MCF 10A (cell line): Measurements from ENCODE around the gene CAMK2A. TPM values are rescaled to one million over a fixed set of nuclear protein-coding genes. Genes with fewer than 3 reads are reported as not detected.

Experiments
- BruUV-seq: library from RNA; stranded (reverse); fragments of 400-500 nt; replicated peaks from 2 replicates; lab custom pipeline; 2021; lab: Mats Ljungman, UMichigan
- CTCF ChIA-PET: fragments of 300-600 bp; sonication (Branson Sonifier 250); formaldehyde crosslinking; extraction: SDS; loops from one replicate; lab custom pipeline; 2021; ENCODE audit warnings: antibody characterized with exemption, inconsistent platforms; lab: Yijun Ruan, JAX
- POLR2A ChIA-PET: fragments of 300-600, 350-650 bp; sonication (Branson Sonifier 250); formaldehyde crosslinking; extraction: SDS; loops from one replicate; lab custom pipeline; 2020; ENCODE audit warnings: antibody characterized with exemption, inconsistent platforms; lab: Yijun Ruan, JAX
- DNase-seq: peaks from one replicate; pipeline ENCODE4 v3.0.0-alpha.2; 2018; ENCODE audit not compliant: unreplicated experiment
- H3K27ac Mint-ChIP-seq: one replicate; pipeline ENCODE4 v1.8.0; 2022; ENCODE audit warnings: mild to moderate bottlenecking, low read depth, mixed read lengths; ENCODE audit not compliant: unreplicated experiment
- H3K27me3 Mint-ChIP-seq: one replicate; pipeline ENCODE4 v1.8.0; 2022; ENCODE audit warnings: mixed read lengths; ENCODE audit not compliant: insufficient read depth, unreplicated experiment
- H3K36me3 Mint-ChIP-seq: one replicate; pipeline ENCODE4 v1.8.0; 2022; ENCODE audit warnings: mild to moderate bottlenecking, moderate library complexity, mixed read lengths; ENCODE audit not compliant: insufficient read depth, unreplicated experiment
- H3K4me1 Mint-ChIP-seq: one replicate; pipeline ENCODE4 v1.8.0; 2022; ENCODE audit warnings: mixed read lengths; ENCODE audit not compliant: insufficient read depth, unreplicated experiment
- H3K4me3 Mint-ChIP-seq: one replicate; pipeline ENCODE4 v1.8.0; 2022; ENCODE audit warnings: mild to moderate bottlenecking, moderate library complexity, mixed read lengths; ENCODE audit not compliant: unreplicated experiment
- H3K9me3 Mint-ChIP-seq: one replicate; pipeline ENCODE4 v1.8.0; 2022; ENCODE audit warnings: mixed read lengths; ENCODE audit not compliant: unreplicated experiment
- CTCF ChIP-seq: fragments of 200-600 bp; IDR thresholded peaks from one replicate; pipeline ENCODE4 v1.8.0; 2022; ENCODE audit warnings: antibody characterized with exemption, mild to moderate bottlenecking; ENCODE audit not compliant: unreplicated experiment
- intact Hi-C: fragments of 100-400 bp; cut with micrococcal nuclease; formaldehyde crosslinking; loops from 2 replicates; pipeline ENCODE4 v1.14.1; 2022
- total RNA-seq: library from RNA; stranded (reverse); gene quantifications from 2 replicates; pipeline ENCODE4 v1.2.3, GENCODE V29; 2022

CAMK2A gene
- total RNA-seq, 1 experiment from 2014 or later: not detected

- no peak for DNase-seq
- intact Hi-C loops: no loop called here
- no peak overlapping the region for H3K27ac Mint-ChIP-seq
- TF ChIP-seq CTCF: no peak
- H3K27me3 Mint-ChIP-seq: no peaks in the 10 kb centered on the region
- no peaks in the 10 kb centered on the region for H3K9me3 Mint-ChIP-seq
- no peaks in the 10 kb centered on the region for H3K4me1 Mint-ChIP-seq
- ChIA-PET CTCF (interaction anchor here (0.7 kb wide), 2 partner anchors 10 to 265 kb away, joined by 3 to 4 read pairs; no protein-coding TSS in a partner anchor), POLR2A (interaction anchor here (0.7 to 0.9 kb wide), 2 partner anchors 9 to 68 kb away, joined by 3 to 4 read pairs; no protein-coding TSS in a partner anchor)
- no TSS peak for BruUV-seq
- H3K4me3 Mint-ChIP-seq: no peak overlapping the region
- H3K36me3 Mint-ChIP-seq: no peaks in the 10 kb centered on the region
Observed at GRCh38 chr5:150253416-150254208, 36.0 kb downstream of the CAMK2A start.

- TF ChIP-seq CTCF: no peak
- POLR2A ChIA-PET: interaction anchor here (0.6 to 0.9 kb wide), 2 partner anchors 10 to 208 kb away, joined by 3 read pairs; no protein-coding TSS in a partner anchor
- BruUV-seq: no TSS peak
- Mint-ChIP-seq H3K27ac (no peak overlapping the region), H3K4me1 (no peaks in the 10 kb centered on the region), H3K9me3 (no peaks in the 10 kb centered on the region), H3K4me3 (no peak overlapping the region), H3K27me3 (no peaks in the 10 kb centered on the region), H3K36me3 (no peaks in the 10 kb centered on the region)
- intact Hi-C loops: no loop called here
- CTCF ChIA-PET: no interaction called here
- DNase-seq: no peak
Observed at GRCh38 chr5:150252489-150252888, 37.1 kb downstream of the CAMK2A start.

GRCh38 chr5:150251504-150251903 lies 38.1 kb downstream of the CAMK2A start:
- peaks cover 7% of the 10 kb centered on the region for H3K4me1 Mint-ChIP-seq
- no peaks in the 10 kb centered on the region for H3K36me3 Mint-ChIP-seq
- POLR2A ChIA-PET: no interaction called here
- TF ChIP-seq CTCF: no peak
- no peaks in the 10 kb centered on the region for H3K9me3 Mint-ChIP-seq
- H3K4me3 Mint-ChIP-seq: no peak overlapping the region
- H3K27ac Mint-ChIP-seq: no peak overlapping the region
- DNase-seq: no peak
- no peaks in the 10 kb centered on the region for H3K27me3 Mint-ChIP-seq
- no TSS peak for BruUV-seq
- CTCF ChIA-PET: interaction anchor here (0.6 to 1.4 kb wide), 3 partner anchors 11 to 398 kb away, joined by 3 to 5 read pairs (median 3); no protein-coding TSS in a partner anchor
- intact Hi-C loops: no loop called here

GRCh38 chr5:150249744-150250143 lies 39.8 kb downstream of the CAMK2A start:
- Mint-ChIP-seq H3K36me3 (no peaks in the 10 kb centered on the region), H3K27me3 (no peaks in the 10 kb centered on the region), H3K27ac (no peak overlapping the region), H3K9me3 (no peaks in the 10 kb centered on the region), H3K4me1 (peaks cover 7% of the 10 kb centered on the region), H3K4me3 (no peak overlapping the region)
- TF ChIP-seq CTCF: no peak
- intact Hi-C loops: no loop called here
- POLR2A ChIA-PET: interaction anchor here (0.7 to 1.1 kb wide), 2 partner anchors 50 to 251 kb away, joined by 3 to 4 read pairs; no protein-coding TSS in a partner anchor
- DNase-seq: no peak
- CTCF ChIA-PET: interaction anchor here (0.7 to 1.2 kb wide), 3 partner anchors 14 to 195 kb away, joined by 3 to 5 read pairs (median 3); no protein-coding TSS in a partner anchor
- no TSS peak for BruUV-seq
